WTC11 (cell line): ENCODE measurements around the gene KCNJ18. TPM values are rescaled to one million over a fixed set of nuclear protein-coding genes. Genes with fewer than 3 reads are reported as not detected.
A peak's percentile ranks its signal among the peaks of the same experiment; 100 is the strongest.
"Not testable (repeated sequence)": the region's sequence is repeated elsewhere in the genome, so short reads cannot be mapped to it uniquely, and the experiment has no call there.

ENCODE experiments used
- ATAC-seq: fragments of 200-7000 bp; cut with Tn5 transposase; 2 replicates; pipeline ENCODE4 v1.10.0; 2021; ENCODE audit warnings: mild to moderate bottlenecking, moderate library complexity
- CTCF ChIA-PET: fragments of 300-600 bp; sonication (Branson Sonifier 250); formaldehyde crosslinking; loops from one replicate; lab custom pipeline; 2021; ENCODE audit warnings: antibody characterized with exemption; lab: Charles Lee
- POLR2A ChIA-PET: fragments of 350-600 bp; sonication (Branson Sonifier 250); formaldehyde crosslinking; loops from one replicate; lab custom pipeline; 2021; ENCODE audit warnings: antibody characterized with exemption; lab: Charles Lee
- DNase-seq: peaks from one replicate; pipeline ENCODE4 v3.0.0; 2021; ENCODE audit warnings: low spot score
- H3K27ac Mint-ChIP-seq: 2 replicates; pipeline ENCODE4 v1.8.0; 2021; ENCODE audit warnings: mixed read lengths
- H3K27me3 Mint-ChIP-seq: 2 replicates; pipeline ENCODE4 v1.8.0; 2021; ENCODE audit warnings: low read depth, mild to moderate bottlenecking, moderate library complexity, mixed read lengths
- H3K36me3 Mint-ChIP-seq: 2 replicates; pipeline ENCODE4 v1.8.0; 2021; ENCODE audit warnings: mixed read lengths
- H3K4me1 Mint-ChIP-seq: 2 replicates; pipeline ENCODE4 v1.8.0; 2022; ENCODE audit warnings: mixed read lengths
- H3K4me3 Mint-ChIP-seq: 2 replicates; pipeline ENCODE4 v1.8.0; 2021; ENCODE audit warnings: mild to moderate bottlenecking, moderate library complexity, mixed read lengths
- H3K9me3 Mint-ChIP-seq: 2 replicates; pipeline ENCODE4 v1.8.0; 2021; ENCODE audit warnings: mixed read lengths
- total RNA-seq: library from RNA; stranded (reverse); gene quantifications from 3 replicates; pipeline ENCODE4 v1.2.3, GENCODE V29; 2021

KCNJ18 gene
- total RNA-seq, 1 experiment from 2014 or later = not detected

- Mint-ChIP-seq H3K36me3 (peaks cover 81% of the 10 kb centered on the region), H3K9me3 (peaks cover 87% of the 10 kb centered on the region), H3K27me3 (peaks cover 52% of the 10 kb centered on the region), H3K4me1 (peaks cover 21% of the 10 kb centered on the region)
- ATAC-seq, POLR2A ChIA-PET, DNase-seq, H3K27ac Mint-ChIP-seq, H3K4me3 Mint-ChIP-seq, CTCF ChIA-PET: not testable (repeated sequence)
Observed at GRCh38 chr17:21665935-21666493, 26.3 kb upstream of the KCNJ18 start.

DNA sequence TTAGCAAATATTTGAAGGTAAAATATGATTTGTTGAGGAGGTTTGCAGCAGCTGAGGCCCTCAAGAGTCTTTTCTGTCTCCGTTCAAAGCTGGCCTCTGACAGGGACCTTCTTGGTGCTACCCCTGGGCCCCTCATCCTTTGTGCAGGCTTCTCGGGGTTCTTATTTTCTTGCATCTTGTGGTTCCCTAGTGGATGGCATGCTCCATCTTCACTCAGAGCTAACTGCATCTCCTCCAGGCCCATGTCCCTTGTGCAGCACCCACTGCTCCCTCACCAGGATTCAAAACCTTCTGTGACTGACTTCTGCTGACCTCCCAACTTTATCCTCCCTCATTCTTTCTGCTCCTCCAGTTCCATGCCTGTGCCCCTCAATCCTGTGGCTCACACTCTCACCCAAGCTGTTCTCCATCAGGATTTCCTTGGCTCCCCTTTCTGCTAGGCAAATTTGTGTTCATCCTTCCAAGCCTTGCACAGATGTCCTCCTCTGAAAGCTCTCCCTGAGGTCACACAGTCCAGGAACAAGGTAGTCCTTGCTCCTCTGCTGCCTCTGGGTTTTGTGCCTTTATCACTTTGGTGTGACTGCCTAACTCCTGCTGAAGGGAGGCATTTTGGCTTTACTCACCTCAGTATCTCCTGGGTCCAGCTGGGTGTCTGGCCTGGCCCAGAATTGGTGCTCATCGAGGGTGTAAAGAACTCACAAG, 25.5 kb upstream of the KCNJ18 start:
- peaks cover 27% of the 10 kb centered on the region for H3K4me1 Mint-ChIP-seq
- H3K27ac Mint-ChIP-seq, POLR2A ChIA-PET, ATAC-seq, DNase-seq, H3K4me3 Mint-ChIP-seq, CTCF ChIA-PET: not testable (repeated sequence)
- H3K36me3 Mint-ChIP-seq = peaks cover 80% of the 10 kb centered on the region
- H3K27me3 Mint-ChIP-seq = peaks cover 56% of the 10 kb centered on the region
- peaks cover 87% of the 10 kb centered on the region for H3K9me3 Mint-ChIP-seq

DNA sequence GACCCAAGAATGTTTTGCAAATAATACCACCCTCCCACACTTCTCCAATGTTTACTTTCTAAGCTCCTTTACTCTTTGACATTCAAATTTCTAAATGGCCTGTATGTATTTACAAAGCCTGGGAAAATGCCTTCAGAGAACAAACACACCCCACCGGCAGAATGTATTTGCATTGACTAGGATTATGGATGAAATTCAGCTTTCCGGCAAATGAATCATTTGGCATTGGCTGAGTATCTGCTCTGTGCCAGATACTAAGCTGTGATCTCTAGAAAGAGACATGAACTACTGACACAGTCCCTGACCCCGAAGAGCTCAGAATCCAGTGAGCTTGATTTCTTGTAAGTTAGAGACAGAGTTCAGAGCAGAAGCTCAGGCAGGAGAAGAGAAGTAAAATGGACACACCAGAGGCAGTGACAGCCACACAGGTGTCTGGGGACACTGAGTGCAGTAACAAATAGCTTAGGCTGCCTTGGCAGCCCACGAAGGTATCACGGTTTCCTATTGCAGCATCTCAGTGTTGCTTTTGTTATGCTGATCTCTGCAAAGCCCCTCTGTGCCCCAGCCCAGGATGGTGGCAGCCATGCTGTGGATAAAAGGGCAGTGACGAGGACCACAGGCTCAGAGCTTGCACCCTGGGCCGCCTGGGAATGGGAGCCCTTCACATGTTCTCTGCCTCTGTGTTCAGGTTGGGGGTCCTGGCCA, 24.8 kb upstream of the KCNJ18 start:
- Mint-ChIP-seq H3K27me3 (peaks cover 58% of the 10 kb centered on the region), H3K9me3 (peaks cover 86% of the 10 kb centered on the region), H3K4me1 (peaks cover 27% of the 10 kb centered on the region), H3K36me3 (peaks cover 79% of the 10 kb centered on the region)
- POLR2A ChIA-PET, H3K27ac Mint-ChIP-seq, CTCF ChIA-PET, H3K4me3 Mint-ChIP-seq, DNase-seq, ATAC-seq: not testable (repeated sequence)

GRCh38 chr17:21668118-21668488, 24.2 kb upstream of the KCNJ18 start:
- H3K27ac Mint-ChIP-seq, ATAC-seq, H3K4me3 Mint-ChIP-seq, POLR2A ChIA-PET, CTCF ChIA-PET, DNase-seq: not testable (repeated sequence)
- Mint-ChIP-seq H3K9me3 (peaks cover 87% of the 10 kb centered on the region), H3K27me3 (peaks cover 62% of the 10 kb centered on the region), H3K4me1 (peaks cover 27% of the 10 kb centered on the region), H3K36me3 (peaks cover 79% of the 10 kb centered on the region)

DNA sequence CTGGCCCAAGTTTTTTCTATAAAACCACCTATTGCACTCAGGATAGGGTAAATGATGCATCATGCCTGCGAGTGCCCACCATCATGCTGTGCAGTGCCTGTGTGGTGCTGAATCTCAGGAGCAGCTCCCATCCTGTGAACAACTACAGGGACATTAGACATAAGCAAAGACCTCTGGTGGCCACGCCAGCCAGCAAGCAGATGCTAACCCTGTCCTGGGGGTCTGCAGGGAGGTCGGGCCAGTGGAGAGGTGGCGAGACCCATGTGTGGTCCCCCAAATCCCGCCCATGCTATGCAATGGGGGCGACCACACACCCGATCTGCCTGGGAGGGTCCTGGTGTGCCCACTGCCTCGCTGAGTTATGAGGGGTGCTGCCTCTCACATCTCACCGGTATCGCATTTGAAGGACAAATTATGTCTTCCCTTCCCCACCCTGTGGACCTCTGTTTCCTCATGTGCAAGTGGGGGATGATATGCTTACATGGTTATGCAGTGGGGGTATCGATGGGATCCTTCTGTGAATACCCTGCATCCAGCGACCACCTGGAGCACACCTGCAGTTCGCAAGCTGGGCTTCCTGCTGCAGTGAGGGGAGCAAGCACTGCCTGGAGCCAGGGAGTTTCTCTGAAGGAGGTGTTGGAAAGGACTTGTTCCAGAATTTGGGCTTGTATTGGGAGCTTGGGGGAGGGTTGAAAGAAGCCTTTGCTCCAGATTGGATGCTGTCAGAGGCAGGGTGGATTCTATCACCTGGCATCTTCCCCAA, 23.4 kb upstream of the KCNJ18 start:
- H3K4me3 Mint-ChIP-seq, CTCF ChIA-PET, POLR2A ChIA-PET, ATAC-seq, H3K27ac Mint-ChIP-seq, DNase-seq: not testable (repeated sequence)
- H3K9me3 Mint-ChIP-seq = peaks cover 87% of the 10 kb centered on the region
- peaks cover 27% of the 10 kb centered on the region for H3K4me1 Mint-ChIP-seq
- H3K27me3 Mint-ChIP-seq = peaks cover 65% of the 10 kb centered on the region
- peaks cover 79% of the 10 kb centered on the region for H3K36me3 Mint-ChIP-seq

DNA sequence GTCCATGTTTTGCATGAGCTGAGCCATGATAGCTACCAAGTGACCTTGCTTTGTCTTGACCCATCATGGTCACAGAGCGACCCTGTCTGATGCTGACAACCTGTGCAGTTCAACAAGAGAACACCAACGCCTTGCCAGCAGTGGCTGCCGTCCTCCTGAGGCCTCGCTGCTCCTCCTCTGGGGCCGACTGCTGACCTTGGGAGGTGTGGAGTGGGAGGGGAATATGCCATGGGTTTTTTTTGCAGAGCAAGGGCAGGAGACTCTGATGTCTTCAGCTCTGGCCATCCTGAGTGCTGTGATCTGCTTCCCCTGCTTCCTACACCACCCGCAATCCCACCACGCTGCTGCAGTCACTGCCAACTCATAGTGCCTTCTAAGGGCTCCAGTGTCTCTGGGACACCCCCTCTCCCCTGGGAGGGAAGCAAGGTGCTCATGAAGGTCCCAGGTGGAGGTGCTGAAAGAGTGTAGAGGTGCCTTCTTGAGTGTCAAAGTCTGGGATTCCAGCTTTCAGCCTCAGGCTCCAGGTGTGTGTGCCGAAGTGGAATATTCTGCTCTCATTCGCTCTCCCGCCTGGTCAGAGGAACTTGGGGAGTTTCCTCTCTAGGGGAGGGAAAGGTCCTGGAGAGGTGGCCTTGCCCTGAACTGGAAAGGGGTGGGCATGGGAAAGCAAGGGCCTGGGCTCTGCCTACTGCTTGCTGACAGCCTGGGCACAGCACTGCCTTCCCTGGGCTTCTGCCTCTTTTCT, 22.5 kb upstream of the KCNJ18 start:
- H3K27ac Mint-ChIP-seq, POLR2A ChIA-PET: not testable (repeated sequence)

GRCh38 chr17:21670361-21671155, 21.8 kb upstream of the KCNJ18 start:
- ATAC-seq (peak; percentile 38), DNase-seq (peak; percentile 30)
- POLR2A ChIA-PET, H3K4me3 Mint-ChIP-seq, CTCF ChIA-PET: not testable (repeated sequence)
- Mint-ChIP-seq H3K4me1 (peaks cover 27% of the 10 kb centered on the region), H3K27ac (peak overlapping the region; percentile 27; the same call in 1 of the 2 replicates), H3K9me3 (peaks cover 82% of the 10 kb centered on the region), H3K36me3 (peaks cover 80% of the 10 kb centered on the region), H3K27me3 (peaks cover 70% of the 10 kb centered on the region)

More for the DNA sequence above, 22.5 kb upstream of the KCNJ18 start:
- ATAC-seq, DNase-seq, H3K4me3 Mint-ChIP-seq, CTCF ChIA-PET: not testable (repeated sequence)
- Mint-ChIP-seq H3K4me1 (peaks cover 27% of the 10 kb centered on the region), H3K9me3 (peaks cover 82% of the 10 kb centered on the region), H3K36me3 (peaks cover 80% of the 10 kb centered on the region), H3K27me3 (peaks cover 69% of the 10 kb centered on the region)

GRCh38 chr17:21671437-21671836, 20.9 kb upstream of the KCNJ18 start:
- H3K4me3 Mint-ChIP-seq, DNase-seq, ATAC-seq, CTCF ChIA-PET, POLR2A ChIA-PET, H3K27ac Mint-ChIP-seq: not testable (repeated sequence)
- Mint-ChIP-seq H3K4me1 (peaks cover 27% of the 10 kb centered on the region), H3K36me3 (peaks cover 77% of the 10 kb centered on the region), H3K9me3 (peaks cover 82% of the 10 kb centered on the region), H3K27me3 (peaks cover 73% of the 10 kb centered on the region)

GRCh38 chr17:21671871-21672270, 20.5 kb upstream of the KCNJ18 start:
- H3K4me3 Mint-ChIP-seq, POLR2A ChIA-PET, H3K27ac Mint-ChIP-seq, CTCF ChIA-PET, ATAC-seq, DNase-seq: not testable (repeated sequence)
- Mint-ChIP-seq H3K27me3 (peaks cover 70% of the 10 kb centered on the region), H3K4me1 (peaks cover 27% of the 10 kb centered on the region), H3K36me3 (peaks cover 77% of the 10 kb centered on the region), H3K9me3 (peaks cover 81% of the 10 kb centered on the region)

- H3K4me3 Mint-ChIP-seq, POLR2A ChIA-PET, H3K27ac Mint-ChIP-seq, CTCF ChIA-PET, ATAC-seq, DNase-seq: not testable (repeated sequence)
- H3K4me1 Mint-ChIP-seq = peaks cover 19% of the 10 kb centered on the region
- H3K27me3 Mint-ChIP-seq = peaks cover 70% of the 10 kb centered on the region
- H3K9me3 Mint-ChIP-seq = peaks cover 83% of the 10 kb centered on the region
- H3K36me3 Mint-ChIP-seq = peaks cover 80% of the 10 kb centered on the region
Observed at GRCh38 chr17:21673451-21674241, 18.7 kb upstream of the KCNJ18 start.
